Measurements from ENCODE around the gene CYSLTR2. TPM values are rescaled to one million over a fixed set of nuclear protein-coding genes. Genes with fewer than 3 reads are reported as not detected.
A peak's percentile ranks its signal among the peaks of the same experiment; 100 is the strongest.

Gene CYSLTR2
- total RNA-seq, 1 donor from 2014 or later = not detected

DNA sequence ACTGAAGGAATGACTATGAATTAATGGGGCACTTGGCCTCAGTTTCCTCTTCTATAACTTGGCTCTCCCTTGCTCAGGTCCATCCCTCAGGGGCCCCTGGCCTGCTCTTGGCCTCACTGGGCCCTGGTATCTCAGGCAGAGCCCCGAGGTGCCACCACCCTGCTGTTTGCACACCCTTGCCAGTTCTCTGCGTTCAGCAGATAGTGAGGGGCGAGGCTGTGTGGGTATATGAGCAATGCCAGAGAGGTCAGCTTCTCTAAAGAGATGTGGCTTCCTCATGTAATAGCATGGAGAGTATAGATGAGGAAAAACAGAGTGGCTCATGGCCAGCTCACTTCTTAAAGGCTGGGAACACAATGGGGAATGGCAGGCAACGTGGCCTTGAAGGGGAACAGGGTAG is 76.1 kb downstream of the CYSLTR2 start:
- no peak overlapping the region for H3K4me3 Mint-ChIP-seq (ENCODE audit: unreplicated experiment)
- peaks cover 2% of the 10 kb centered on the region for H3K27me3 Mint-ChIP-seq (ENCODE audit: low read depth)
- DNase-seq (ENCODE audit: low spot score) = no peak
- H3K36me3 Mint-ChIP-seq (ENCODE audit: low read depth) = no peaks in the 10 kb centered on the region
- no peak overlapping the region for H3K27ac Mint-ChIP-seq (ENCODE audit: unreplicated experiment)
- H3K9me3 Mint-ChIP-seq (ENCODE audit: low read depth) = no peaks in the 10 kb centered on the region
- TF ChIP-seq CTCF (IDR thresholded peaks at IDR 0.05) = no peak
- H3K4me1 Mint-ChIP-seq (ENCODE audit: low read depth) = no peaks in the 10 kb centered on the region

DNA sequence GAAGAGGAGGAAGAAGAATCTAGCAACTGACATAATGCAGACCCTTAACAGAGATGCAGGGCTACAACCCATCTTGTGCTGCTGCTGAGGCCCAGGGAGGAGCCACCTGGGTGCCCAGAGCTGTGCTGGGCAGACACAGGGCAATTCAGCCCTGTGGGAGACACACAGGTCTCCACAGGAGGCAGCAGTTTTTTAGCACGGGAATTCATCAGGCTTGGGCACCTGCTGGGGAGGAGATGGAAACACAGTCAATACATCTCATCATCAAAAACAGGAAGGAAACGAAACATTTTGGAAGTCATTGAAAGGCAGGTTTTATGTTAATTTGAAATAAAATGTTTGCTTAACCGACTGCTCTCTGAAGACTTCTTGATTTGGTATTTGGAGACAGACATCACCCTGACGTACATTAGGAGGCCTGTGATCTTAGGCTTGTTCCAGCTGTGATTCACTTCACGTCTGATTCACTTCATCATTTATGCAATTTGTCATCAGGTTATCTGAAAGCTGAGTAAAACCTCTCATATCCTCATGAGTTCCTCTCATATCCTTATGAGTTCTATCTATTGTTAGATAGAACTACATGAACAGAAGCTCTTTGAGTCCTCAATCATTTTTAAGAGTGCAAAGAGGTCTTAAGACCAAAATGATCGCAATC is 77.4 kb downstream of the CYSLTR2 start:
- no peak overlapping the region for H3K27ac Mint-ChIP-seq (ENCODE audit: unreplicated experiment)
- no peaks in the 10 kb centered on the region for H3K4me1 Mint-ChIP-seq (ENCODE audit: low read depth)
- no peak overlapping the region for H3K4me3 Mint-ChIP-seq (ENCODE audit: unreplicated experiment)
- H3K36me3 Mint-ChIP-seq (ENCODE audit: low read depth) = no peaks in the 10 kb centered on the region
- no peak for TF ChIP-seq CTCF (IDR thresholded peaks at IDR 0.05)
- H3K9me3 Mint-ChIP-seq (ENCODE audit: low read depth) = no peaks in the 10 kb centered on the region
- peaks cover 3% of the 10 kb centered on the region for H3K27me3 Mint-ChIP-seq (ENCODE audit: low read depth)
- DNase-seq (ENCODE audit: low spot score) = no peak

GRCh38 chr13:48731957-48732569 is 78.3 kb downstream of the CYSLTR2 start:
- no peak for DNase-seq (ENCODE audit: low spot score)
- Mint-ChIP-seq H3K27me3 (ENCODE audit: low read depth) (peaks cover 4% of the 10 kb centered on the region), H3K36me3 (ENCODE audit: low read depth) (no peaks in the 10 kb centered on the region), H3K27ac (ENCODE audit: unreplicated experiment) (no peak overlapping the region), H3K4me1 (ENCODE audit: low read depth) (no peaks in the 10 kb centered on the region), H3K4me3 (ENCODE audit: unreplicated experiment) (peak overlapping the region; percentile 37), H3K9me3 (ENCODE audit: low read depth) (no peaks in the 10 kb centered on the region)
- peak; percentile 76 for TF ChIP-seq CTCF (IDR thresholded peaks at IDR 0.05)

DNA sequence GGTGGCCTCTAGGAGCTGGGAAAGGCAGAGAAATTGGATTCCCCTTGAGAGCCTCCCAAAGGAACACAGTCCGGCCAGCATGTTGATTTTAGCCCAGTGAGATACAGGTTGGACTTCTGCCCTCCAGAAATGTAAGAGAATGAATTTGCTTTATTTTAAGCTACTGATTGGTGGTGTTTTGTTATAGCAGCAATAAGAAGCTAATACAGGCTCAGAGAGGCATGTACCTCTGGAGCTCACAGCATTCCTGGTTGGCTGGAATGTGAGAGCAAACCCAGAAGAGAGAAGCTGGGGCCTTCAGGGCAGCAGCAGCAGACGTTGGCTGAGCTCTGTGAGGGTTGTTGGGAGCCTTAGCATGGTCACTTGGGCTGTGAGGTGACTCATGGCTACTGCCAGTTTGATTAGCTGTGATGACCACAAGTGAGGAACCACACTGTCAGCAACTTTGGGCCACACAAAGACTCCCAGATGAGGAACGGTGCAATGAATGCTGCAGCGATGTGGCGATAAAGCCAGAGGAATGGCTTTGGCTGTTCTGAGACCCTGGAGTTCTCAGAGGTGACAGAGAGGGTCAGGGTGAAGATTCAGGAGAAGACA is 80.1 kb downstream of the CYSLTR2 start:
- no peaks in the 10 kb centered on the region for H3K36me3 Mint-ChIP-seq (ENCODE audit: low read depth)
- H3K4me1 Mint-ChIP-seq (ENCODE audit: low read depth) = no peaks in the 10 kb centered on the region
- H3K9me3 Mint-ChIP-seq (ENCODE audit: low read depth) = no peaks in the 10 kb centered on the region
- no peak overlapping the region for H3K27ac Mint-ChIP-seq (ENCODE audit: unreplicated experiment)
- no peak overlapping the region for H3K4me3 Mint-ChIP-seq (ENCODE audit: unreplicated experiment)
- H3K27me3 Mint-ChIP-seq (ENCODE audit: low read depth) = peaks cover 4% of the 10 kb centered on the region
- DNase-seq (ENCODE audit: low spot score) = no peak
- no peak for TF ChIP-seq CTCF (IDR thresholded peaks at IDR 0.05)

- Mint-ChIP-seq H3K27ac (ENCODE audit: unreplicated experiment) (no peak overlapping the region), H3K36me3 (ENCODE audit: low read depth) (no peaks in the 10 kb centered on the region), H3K4me3 (ENCODE audit: unreplicated experiment) (no peak overlapping the region), H3K27me3 (ENCODE audit: low read depth) (peaks cover 4% of the 10 kb centered on the region), H3K4me1 (ENCODE audit: low read depth) (no peaks in the 10 kb centered on the region), H3K9me3 (ENCODE audit: low read depth) (no peaks in the 10 kb centered on the region)
- no peak for TF ChIP-seq CTCF (IDR thresholded peaks at IDR 0.05)
- DNase-seq (ENCODE audit: low spot score) = no peak
These were observed 81.8 kb downstream of the CYSLTR2 start for GRCh38 chr13:48735571-48735970.

Data from chondrocyte (in vitro differentiated cells).